ENCODE data around the gene CELF5.

GRCh38 chr19:3254520-3254919, 30.1 kb downstream of the CELF5 start:
- no peak for TF ChIP-seq EGR1 (IDR thresholded peaks at IDR 0.05)
- TF ChIP-seq USF1 (IDR thresholded peaks at IDR 0.05), result no peak
- no peak for TF ChIP-seq TCF12 (IDR thresholded peaks at IDR 0.05; ENCODE audit: low read depth)
- no peak for TF ChIP-seq EP300 (IDR thresholded peaks at IDR 0.05; ENCODE audit: borderline replicate concordance)
- TF ChIP-seq MAX (IDR thresholded peaks at IDR 0.05), result no peak
- no peak for TF ChIP-seq NFIC (IDR thresholded peaks at IDR 0.05)
- TF ChIP-seq YY1 (IDR thresholded peaks at IDR 0.05; ENCODE audit: low read depth), result no peak

All from Ishikawa (cell line).